Urinary bladder (tissue), 4 donors: ENCODE results near the gene NFATC1. TPM values are rescaled to one million over a fixed set of nuclear protein-coding genes. Genes with fewer than 3 reads are reported as not detected.

Experiments used
- DNase-seq: peaks from one replicate; pipeline ENCODE4 v3.0.0-alpha.2; 2015; ENCODE audit errors: extremely low spot score
- H3K27ac ChIP-seq: one replicate; pipeline ENCODE4 v1.5.1; 2013; ENCODE audit warnings: low read depth, mild to moderate bottlenecking, moderate library complexity
- H3K36me3 ChIP-seq: one replicate; pipeline ENCODE4 v1.6.1; 2013; ENCODE audit warnings: mild to moderate bottlenecking, moderate library complexity; ENCODE audit not compliant: insufficient read depth
- H3K4me1 ChIP-seq: one replicate; pipeline ENCODE4 v1.6.1; 2013; ENCODE audit warnings: mild to moderate bottlenecking, moderate library complexity; ENCODE audit not compliant: insufficient read depth
- H3K4me3 ChIP-seq: one replicate; pipeline ENCODE4 v1.5.1; 2013; ENCODE audit warnings: low read depth, low read length
- WGBS: extraction: QIAGEN DNeasy Blood & Tissue Kit; methylation state at CpG from one replicate; pipeline ENCODE4 v1.1.7; 2013; 5-methylcytosine and 5-hydroxymethylcytosine counted together
- polyA plus RNA-seq: library from polyadenylated mRNA; stranded (reverse); fragments of 200-250 nt; gene quantifications from one replicate; pipeline ENCODE4 v1.2.3, GENCODE V29; 2013
- total RNA-seq: library from RNA; depleted of rRNA; stranded (reverse); fragments of >200 nt; gene quantifications from one replicate; pipeline ENCODE4 v1.2.3, GENCODE V29; 2014
- donor health status: healthy with polysubstance abuse.
- donor health status: healthy.

Gene NFATC1
- total and polyA plus RNA-seq, 2 donors: 8.5 to 11.3 TPM

- Histone ChIP-seq H3K27ac (no peak overlapping the region), H3K4me1 (no peaks in the 10 kb centered on the region), H3K36me3 (no peaks in the 10 kb centered on the region), H3K4me3 (no peak overlapping the region)
- DNase-seq: no peak
- 89% methylated on average over 29 of the region's 29 CpGs for WGBS
Measured at GRCh38 chr18:79447703-79448367, 52.1 kb downstream of the NFATC1 start.

- Histone ChIP-seq H3K4me1 (no peaks in the 10 kb centered on the region), H3K27ac (no peak overlapping the region), H3K36me3 (no peaks in the 10 kb centered on the region), H3K4me3 (no peak overlapping the region)
- WGBS: 94% methylated on average over 25 of the region's 25 CpGs
- no peak for DNase-seq
Measured at GRCh38 chr18:79448621-79449020, 52.9 kb downstream of the NFATC1 start.

GRCh38 chr18:79449551-79450288, 54.0 kb downstream of the NFATC1 start:
- no peak for DNase-seq
- Histone ChIP-seq H3K27ac (no peak overlapping the region), H3K4me3 (no peak overlapping the region), H3K4me1 (no peaks in the 10 kb centered on the region), H3K36me3 (no peaks in the 10 kb centered on the region)
- WGBS: 91% methylated on average over 35 of the region's 35 CpGs

- DNase-seq: no peak
- H3K27ac ChIP-seq: no peak overlapping the region
- H3K4me3 ChIP-seq: no peak overlapping the region
- H3K4me1 ChIP-seq: no peaks in the 10 kb centered on the region
- H3K36me3 ChIP-seq: no peaks in the 10 kb centered on the region
- 93% methylated on average over 28 of the region's 28 CpGs for WGBS
Measured at GRCh38 chr18:79450289-79451080, 54.8 kb downstream of the NFATC1 start.

GRCh38 chr18:79451237-79452125, 55.8 kb downstream of the NFATC1 start:
- WGBS: 93% methylated on average over 45 of the region's 45 CpGs
- no peak overlapping the region for H3K27ac ChIP-seq
- DNase-seq: no peak
- no peaks in the 10 kb centered on the region for H3K36me3 ChIP-seq
- no peak overlapping the region for H3K4me3 ChIP-seq
- H3K4me1 ChIP-seq: no peaks in the 10 kb centered on the region

- Histone ChIP-seq H3K4me1 (no peaks in the 10 kb centered on the region), H3K27ac (no peak overlapping the region), H3K36me3 (no peaks in the 10 kb centered on the region), H3K4me3 (no peak overlapping the region)
- WGBS: 91% methylated on average over 26 of the region's 26 CpGs
- DNase-seq: no peak
Measured at GRCh38 chr18:79452190-79452990, 56.7 kb downstream of the NFATC1 start.

- H3K36me3 ChIP-seq: no peaks in the 10 kb centered on the region
- 93% methylated on average over 19 of the region's 19 CpGs for WGBS
- no peak for DNase-seq
- no peak overlapping the region for H3K27ac ChIP-seq
- no peak overlapping the region for H3K4me3 ChIP-seq
- H3K4me1 ChIP-seq: no peaks in the 10 kb centered on the region
Measured at GRCh38 chr18:79452991-79453645, 57.4 kb downstream of the NFATC1 start.

- no peak for DNase-seq
- Histone ChIP-seq H3K4me1 (no peaks in the 10 kb centered on the region), H3K27ac (no peak overlapping the region), H3K4me3 (no peak overlapping the region), H3K36me3 (no peaks in the 10 kb centered on the region)
- WGBS: 73% methylated on average over 32 of the region's 32 CpGs
Measured at GRCh38 chr18:79453816-79454735, 58.3 kb downstream of the NFATC1 start.

- no peak overlapping the region for H3K27ac ChIP-seq
- H3K36me3 ChIP-seq: no peaks in the 10 kb centered on the region
- H3K4me3 ChIP-seq: no peak overlapping the region
- no peak for DNase-seq
- no peaks in the 10 kb centered on the region for H3K4me1 ChIP-seq
- WGBS: 95% methylated on average over 26 of the region's 26 CpGs
Measured at GRCh38 chr18:79455261-79455660, 59.5 kb downstream of the NFATC1 start.

- H3K27ac ChIP-seq: no peak overlapping the region
- no peak overlapping the region for H3K4me3 ChIP-seq
- no peaks in the 10 kb centered on the region for H3K4me1 ChIP-seq
- DNase-seq: no peak
- H3K36me3 ChIP-seq: no peaks in the 10 kb centered on the region
- WGBS: 95% methylated on average over 37 of the region's 37 CpGs
Measured at GRCh38 chr18:79456105-79456980, 60.6 kb downstream of the NFATC1 start.

- Histone ChIP-seq H3K27ac (no peak overlapping the region), H3K36me3 (no peaks in the 10 kb centered on the region), H3K4me1 (no peaks in the 10 kb centered on the region), H3K4me3 (no peak overlapping the region)
- DNase-seq: no peak
- WGBS: 85% methylated on average over 12 of the region's 12 CpGs
Measured at GRCh38 chr18:79457239-79457638, 61.5 kb downstream of the NFATC1 start.
